ENCODE measurements around the gene TIGD4.
A peak's percentile ranks its signal among the peaks of the same experiment; 100 is the strongest.

Gene TIGD4

GRCh38 chr4:152779513-152780266 is at the start of gene TIGD4, which contains the start of gene ARFIP1:
Gene TIGD4, minus strand, starts transcription at chr4:152779730. Its CDS starts 8,726 bp downstream, at chr4:152771004.
Gene ARFIP1, plus strand, starts transcription at chr4:152779954. Its CDS starts 49,680 bp downstream, at chr4:152829634.
- DNase-seq (ENCODE audit: extremely low read depth, insufficient read length): peak; percentile 97
- Histone ChIP-seq H3K27me3 (replicated peaks; ENCODE audit: control insufficient read depth, insufficient read depth, low read length) (no peaks in the 10 kb centered on the region), H3K36me3 (ENCODE audit: control insufficient read depth, insufficient read depth, low read length) (no peaks in the 10 kb centered on the region), H3K4me3 (replicated peaks; ENCODE audit: low read depth, low read length) (peak within 1 kb of the TSS; percentile 91)
- peak; percentile 51 for TF ChIP-seq CTCF (IDR thresholded peaks at IDR 0.05; ENCODE audit: insufficient read depth, low read length, poor library complexity, severe bottlenecking)

- Histone ChIP-seq H3K4me3 (replicated peaks; ENCODE audit: low read depth, low read length) (no peak overlapping the region), H3K36me3 (ENCODE audit: control insufficient read depth, insufficient read depth, low read length) (no peaks in the 10 kb centered on the region), H3K27me3 (replicated peaks; ENCODE audit: control insufficient read depth, insufficient read depth, low read length) (no peaks in the 10 kb centered on the region)
- DNase-seq (ENCODE audit: extremely low read depth, insufficient read length): no peak
- TF ChIP-seq CTCF (IDR thresholded peaks at IDR 0.05; ENCODE audit: insufficient read depth, low read length, poor library complexity, severe bottlenecking): no peak
Observed at GRCh38 chr4:152828122-152828521, 48.6 kb upstream of the TIGD4 start.

- H3K4me3 ChIP-seq (replicated peaks; ENCODE audit: low read depth, low read length): no peak overlapping the region
- no peaks in the 10 kb centered on the region for H3K36me3 ChIP-seq (ENCODE audit: control insufficient read depth, insufficient read depth, low read length)
- DNase-seq (ENCODE audit: extremely low read depth, insufficient read length): no peak
- no peaks in the 10 kb centered on the region for H3K27me3 ChIP-seq (replicated peaks; ENCODE audit: control insufficient read depth, insufficient read depth, low read length)
- TF ChIP-seq CTCF (IDR thresholded peaks at IDR 0.05; ENCODE audit: insufficient read depth, low read length, poor library complexity, severe bottlenecking): no peak
Observed at GRCh38 chr4:152825336-152825735, 45.8 kb upstream of the TIGD4 start.

- H3K36me3 ChIP-seq (ENCODE audit: control insufficient read depth, insufficient read depth, low read length): peaks cover 1% of the 10 kb centered on the region; the same call in 1 of the 2 replicates
- H3K4me3 ChIP-seq (replicated peaks; ENCODE audit: low read depth, low read length): no peak overlapping the region
- DNase-seq (ENCODE audit: extremely low read depth, insufficient read length): no peak
- no peaks in the 10 kb centered on the region for H3K27me3 ChIP-seq (replicated peaks; ENCODE audit: control insufficient read depth, insufficient read depth, low read length)
- TF ChIP-seq CTCF (IDR thresholded peaks at IDR 0.05; ENCODE audit: insufficient read depth, low read length, poor library complexity, severe bottlenecking): no peak
Observed at GRCh38 chr4:152824561-152824960, 45.0 kb upstream of the TIGD4 start.

- Histone ChIP-seq H3K4me3 (replicated peaks; ENCODE audit: low read depth, low read length) (no peak overlapping the region), H3K36me3 (ENCODE audit: control insufficient read depth, insufficient read depth, low read length) (peaks cover 2% of the 10 kb centered on the region), H3K27me3 (replicated peaks; ENCODE audit: control insufficient read depth, insufficient read depth, low read length) (no peaks in the 10 kb centered on the region)
- DNase-seq (ENCODE audit: extremely low read depth, insufficient read length): no peak
- TF ChIP-seq CTCF (IDR thresholded peaks at IDR 0.05; ENCODE audit: insufficient read depth, low read length, poor library complexity, severe bottlenecking): no peak
Observed at GRCh38 chr4:152822323-152822722, 42.8 kb upstream of the TIGD4 start.
